Measurements from ENCODE around the gene MYO9A. TPM values are rescaled to one million over a fixed set of nuclear protein-coding genes. Genes with fewer than 3 reads are reported as not detected.
A peak's percentile ranks its signal among the peaks of the same experiment; 100 is the strongest.

The MYO9A gene, protein sequence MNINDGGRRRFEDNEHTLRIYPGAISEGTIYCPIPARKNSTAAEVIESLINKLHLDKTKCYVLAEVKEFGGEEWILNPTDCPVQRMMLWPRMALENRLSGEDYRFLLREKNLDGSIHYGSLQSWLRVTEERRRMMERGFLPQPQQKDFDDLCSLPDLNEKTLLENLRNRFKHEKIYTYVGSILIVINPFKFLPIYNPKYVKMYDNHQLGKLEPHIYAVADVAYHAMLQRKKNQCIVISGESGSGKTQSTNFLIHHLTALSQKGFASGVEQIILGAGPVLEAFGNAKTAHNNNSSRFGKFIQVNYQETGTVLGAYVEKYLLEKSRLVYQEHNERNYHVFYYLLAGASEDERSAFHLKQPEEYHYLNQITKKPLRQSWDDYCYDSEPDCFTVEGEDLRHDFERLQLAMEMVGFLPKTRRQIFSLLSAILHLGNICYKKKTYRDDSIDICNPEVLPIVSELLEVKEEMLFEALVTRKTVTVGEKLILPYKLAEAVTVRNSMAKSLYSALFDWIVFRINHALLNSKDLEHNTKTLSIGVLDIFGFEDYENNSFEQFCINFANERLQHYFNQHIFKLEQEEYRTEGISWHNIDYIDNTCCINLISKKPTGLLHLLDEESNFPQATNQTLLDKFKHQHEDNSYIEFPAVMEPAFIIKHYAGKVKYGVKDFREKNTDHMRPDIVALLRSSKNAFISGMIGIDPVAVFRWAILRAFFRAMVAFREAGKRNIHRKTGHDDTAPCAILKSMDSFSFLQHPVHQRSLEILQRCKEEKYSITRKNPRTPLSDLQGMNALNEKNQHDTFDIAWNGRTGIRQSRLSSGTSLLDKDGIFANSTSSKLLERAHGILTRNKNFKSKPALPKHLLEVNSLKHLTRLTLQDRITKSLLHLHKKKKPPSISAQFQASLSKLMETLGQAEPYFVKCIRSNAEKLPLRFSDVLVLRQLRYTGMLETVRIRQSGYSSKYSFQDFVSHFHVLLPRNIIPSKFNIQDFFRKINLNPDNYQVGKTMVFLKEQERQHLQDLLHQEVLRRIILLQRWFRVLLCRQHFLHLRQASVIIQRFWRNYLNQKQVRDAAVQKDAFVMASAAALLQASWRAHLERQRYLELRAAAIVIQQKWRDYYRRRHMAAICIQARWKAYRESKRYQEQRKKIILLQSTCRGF (N-terminal part only)
- total RNA-seq, result 10 to 100 TPM; 18.6 to 22.2 TPM

DNA sequence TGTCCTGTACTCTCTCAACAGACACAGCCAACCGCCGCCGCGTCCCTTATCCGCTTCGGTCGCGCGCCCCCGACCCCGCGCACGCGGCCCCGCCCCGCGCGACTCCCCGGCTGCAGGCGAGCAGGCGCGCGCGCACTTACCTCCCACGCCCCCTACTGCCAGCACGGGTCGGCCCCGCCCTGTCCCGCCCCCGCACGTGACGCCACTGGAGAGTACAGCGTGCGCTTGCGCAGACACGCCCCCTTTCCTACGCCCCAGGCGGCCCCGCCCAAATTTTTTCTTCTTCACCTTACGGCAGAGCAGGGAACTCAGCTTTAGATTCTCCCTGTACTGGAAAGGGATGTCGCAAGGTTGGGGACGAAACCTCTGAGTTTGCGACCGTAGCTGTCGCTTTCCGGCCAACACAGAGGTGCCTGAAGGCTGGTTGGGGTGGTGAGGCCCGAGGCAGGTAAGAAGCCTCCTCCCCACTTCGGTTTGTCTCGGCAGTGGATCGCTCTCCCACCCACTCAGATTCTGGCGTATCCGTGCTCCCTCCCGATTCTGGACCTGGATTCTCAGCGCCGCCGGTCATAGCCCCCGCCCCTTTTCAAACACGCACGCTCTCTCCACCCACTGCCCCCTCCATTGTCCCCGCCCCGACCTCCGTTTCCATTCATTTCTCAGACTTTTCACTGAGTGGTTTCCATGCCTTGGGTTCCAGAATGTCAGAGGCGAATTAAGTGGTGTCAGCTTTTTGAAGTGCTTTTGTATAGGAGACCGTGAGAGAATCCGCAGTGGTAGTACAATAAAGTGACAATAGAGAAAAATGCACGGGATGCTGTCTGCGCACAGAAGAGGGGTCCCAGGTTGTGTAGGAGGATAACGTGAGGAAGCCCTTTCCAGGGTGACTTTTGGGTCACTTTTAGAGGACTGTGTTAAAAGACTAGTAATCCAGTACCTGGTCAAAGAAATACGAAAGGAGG, at the start of gene MYO9A, which contains the start of gene SENP8:
MYO9A (minus strand) TSS at position 134 of the 962 bp plus-strand sequence. CDS start 71,587 bp downstream, outside the sequence.
SENP8 (plus strand) TSS at position 387 of the 962 bp plus-strand sequence. CDS start 21,221 bp downstream, outside the sequence.
- ChIA-PET POLR2A (interaction anchor here (0.9 to 1.4 kb wide), 3 partner anchors 10 to 159 kb away, joined by 3 to 4 read pairs (median 3); partner anchors contain the start of gene PKM), CTCF (interaction anchor here (1.1 to 1.3 kb wide), 3 partner anchors 36 to 108 kb away, joined by 3 to 6 read pairs (median 3); no protein-coding TSS in a partner anchor)
- H3K4me3 Mint-ChIP-seq, result peak within 1 kb of the TSS; percentile 96
- H3K27me3 Mint-ChIP-seq, result peaks cover 6% of the 10 kb centered on the region
- no peaks in the 10 kb centered on the region for H3K9me3 Mint-ChIP-seq
- peaks cover 5% of the 10 kb centered on the region for H3K36me3 Mint-ChIP-seq (ENCODE audit: low read depth)
- DNase-seq, result peak; percentile 99
- H3K4me1 Mint-ChIP-seq, result peaks cover 30% of the 10 kb centered on the region
- H3K27ac Mint-ChIP-seq, result peak within 1 kb of the TSS; percentile 93

DNA sequence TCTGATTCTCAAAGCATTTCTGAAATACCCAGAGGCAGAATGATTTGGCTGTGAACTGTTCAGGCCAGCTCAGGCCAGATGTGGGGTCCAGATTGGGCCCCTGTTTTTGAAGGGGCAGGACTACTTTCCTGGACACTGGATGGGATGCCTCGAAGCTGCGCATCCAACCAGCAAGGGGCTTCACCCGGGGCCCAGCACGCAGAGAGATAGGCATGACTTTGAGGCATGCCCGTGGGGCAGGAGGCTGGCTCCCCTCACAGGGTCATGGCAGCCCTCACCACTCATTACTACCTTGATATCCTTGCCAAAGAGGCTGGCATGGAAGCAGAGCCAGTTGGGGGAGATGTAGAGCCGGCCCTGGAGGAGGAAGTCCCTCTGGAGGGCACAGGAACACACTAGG, 49.5 kb upstream of the MYO9A start:
- H3K9me3 Mint-ChIP-seq, result no peaks in the 10 kb centered on the region
- no peak overlapping the region for H3K27ac Mint-ChIP-seq
- H3K36me3 Mint-ChIP-seq (ENCODE audit: low read depth), result no peaks in the 10 kb centered on the region
- no peak for DNase-seq
- H3K4me3 Mint-ChIP-seq, result no peak overlapping the region
- POLR2A ChIA-PET, result no interaction called here
- CTCF ChIA-PET, result interaction anchor here (3.5 kb wide), 1 partner anchor 11 kb away, joined by 12 read pairs; no protein-coding TSS in a partner anchor
- peaks cover 15% of the 10 kb centered on the region for H3K4me1 Mint-ChIP-seq
- H3K27me3 Mint-ChIP-seq, result no peaks in the 10 kb centered on the region

DNA sequence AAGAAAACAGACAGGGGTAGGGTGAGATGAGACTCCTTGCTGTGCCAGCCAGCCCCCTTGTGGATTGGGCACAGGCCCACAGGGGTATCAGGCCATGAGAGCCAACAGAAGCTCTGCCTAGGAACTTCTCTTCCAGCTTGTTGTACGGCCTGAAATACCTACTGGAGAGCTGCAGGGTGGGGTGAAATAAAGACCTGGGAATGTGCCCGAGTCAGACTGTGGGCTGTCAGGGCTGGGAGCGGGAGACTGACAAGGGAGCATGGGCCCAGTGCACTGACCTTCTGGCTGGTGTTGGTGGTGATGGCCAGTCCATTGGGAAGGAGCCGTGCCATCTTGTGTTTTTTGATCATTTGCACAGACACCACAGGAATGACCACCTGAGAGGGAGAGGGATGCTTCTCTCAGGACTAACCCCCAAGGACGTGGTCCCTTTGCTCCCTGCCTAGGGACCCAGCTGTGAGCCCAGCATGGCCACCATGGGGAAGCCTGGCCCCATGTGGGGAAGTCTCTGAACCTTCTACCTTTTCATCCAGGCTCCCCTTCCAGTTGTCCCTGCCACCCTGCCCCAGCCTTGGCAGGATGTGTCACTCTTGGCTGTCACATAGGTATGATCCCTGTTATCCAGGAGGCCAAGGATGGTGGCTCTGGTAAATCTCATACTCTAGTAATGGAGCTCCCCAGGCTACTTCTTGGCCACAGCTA, 48.9 kb upstream of the MYO9A start:
- DNase-seq, result no peak
- Mint-ChIP-seq H3K27me3 (no peaks in the 10 kb centered on the region), H3K36me3 (ENCODE audit: low read depth) (no peaks in the 10 kb centered on the region), H3K9me3 (no peaks in the 10 kb centered on the region), H3K4me3 (no peak overlapping the region), H3K4me1 (peaks cover 15% of the 10 kb centered on the region), H3K27ac (no peak overlapping the region)
- ChIA-PET POLR2A (no interaction called here), CTCF (interaction anchor here (3.5 kb wide), 1 partner anchor 11 kb away, joined by 12 read pairs; no protein-coding TSS in a partner anchor)

DNA sequence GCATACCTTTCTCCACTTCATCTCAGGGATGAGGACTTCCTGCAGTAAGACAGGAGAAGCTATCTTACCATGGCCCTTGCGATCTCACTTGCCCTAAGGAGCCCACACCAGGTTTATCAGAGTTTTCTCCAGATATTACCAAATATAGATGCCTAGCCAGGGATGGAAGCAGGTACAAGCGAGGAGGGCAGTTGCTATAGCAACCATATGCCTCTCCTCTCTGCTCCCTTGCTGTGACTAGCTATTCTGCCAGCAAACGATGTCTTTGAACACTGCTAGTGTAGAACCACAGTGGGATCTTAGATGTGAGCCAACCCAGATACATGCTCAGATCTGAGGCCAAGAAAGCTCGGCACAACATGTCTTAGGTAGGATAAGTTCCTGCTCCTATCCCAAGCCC, 45.8 kb upstream of the MYO9A start:
- POLR2A ChIA-PET, result no interaction called here
- no peak for DNase-seq
- H3K36me3 Mint-ChIP-seq (ENCODE audit: low read depth), result no peaks in the 10 kb centered on the region
- peaks cover 9% of the 10 kb centered on the region for H3K4me1 Mint-ChIP-seq
- peaks cover 4% of the 10 kb centered on the region for H3K27me3 Mint-ChIP-seq
- CTCF ChIA-PET, result no interaction called here
- no peaks in the 10 kb centered on the region for H3K9me3 Mint-ChIP-seq
- no peak overlapping the region for H3K27ac Mint-ChIP-seq
- no peak overlapping the region for H3K4me3 Mint-ChIP-seq

DNA sequence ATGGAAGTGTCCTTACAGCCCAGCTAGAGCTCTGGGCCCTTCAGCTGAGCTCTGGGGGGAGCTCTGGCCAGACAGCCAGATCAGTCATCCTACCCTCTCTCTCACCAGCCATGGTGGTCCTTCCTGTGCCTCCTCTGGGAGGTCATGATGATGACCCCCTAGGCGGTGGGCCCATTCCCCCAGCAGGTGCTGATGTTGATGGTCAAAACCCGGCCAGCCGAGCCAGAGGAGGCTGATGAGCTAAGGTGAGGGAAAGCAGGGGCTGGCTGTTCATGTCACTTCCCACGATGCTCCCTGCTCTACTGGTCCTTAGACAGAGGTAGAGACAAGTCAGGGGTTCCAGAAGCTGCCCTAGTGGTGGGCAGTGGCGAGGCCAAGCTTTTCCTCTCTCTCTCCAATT, 44.6 kb upstream of the MYO9A start:
- Mint-ChIP-seq H3K4me1 (no peaks in the 10 kb centered on the region), H3K27ac (no peak overlapping the region), H3K36me3 (ENCODE audit: low read depth) (no peaks in the 10 kb centered on the region), H3K27me3 (peaks cover 4% of the 10 kb centered on the region), H3K4me3 (no peak overlapping the region), H3K9me3 (no peaks in the 10 kb centered on the region)
- CTCF ChIA-PET, result no interaction called here
- POLR2A ChIA-PET, result no interaction called here
- no peak for DNase-seq

DNA sequence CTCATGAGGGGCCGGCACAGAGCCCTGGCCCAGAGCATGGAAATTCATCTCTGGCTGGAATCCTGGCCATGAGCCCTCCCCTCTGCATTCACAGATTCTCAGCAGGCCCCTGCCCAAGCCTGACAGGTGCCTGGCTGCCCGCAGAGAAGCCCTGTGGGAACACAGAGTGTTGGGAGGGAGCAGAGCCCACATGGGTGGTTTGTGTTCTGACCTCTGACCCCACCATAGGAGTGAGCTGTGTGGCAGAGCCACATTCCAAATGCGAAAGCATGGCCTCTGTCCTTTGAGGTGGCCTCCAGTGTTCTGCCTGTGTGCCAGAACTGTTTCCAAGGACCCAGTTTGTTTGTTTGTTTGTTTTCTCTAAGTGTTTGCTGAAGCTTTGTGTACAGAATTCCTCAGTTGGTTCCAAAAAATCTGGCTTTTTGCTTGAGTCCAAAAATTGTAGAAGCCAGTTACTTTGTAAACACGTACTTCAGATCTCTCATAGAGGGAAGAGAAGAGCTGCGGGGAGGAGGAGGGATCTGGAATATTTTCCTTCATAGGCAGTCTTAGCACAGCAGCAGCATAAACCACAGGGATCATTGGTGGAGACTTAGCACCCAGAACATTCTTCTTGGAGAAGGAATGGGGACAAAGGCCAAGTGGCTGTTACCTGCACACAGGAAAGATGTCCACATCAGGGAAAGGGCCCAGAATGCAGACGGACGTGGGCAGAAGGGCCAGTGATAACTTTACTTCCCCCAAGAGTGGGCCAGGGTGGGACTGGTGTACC, 43.6 kb upstream of the MYO9A start:
- ChIA-PET CTCF (no interaction called here), POLR2A (no interaction called here)
- H3K27ac Mint-ChIP-seq, result no peak overlapping the region
- H3K4me3 Mint-ChIP-seq, result no peak overlapping the region
- no peaks in the 10 kb centered on the region for H3K4me1 Mint-ChIP-seq
- no peak for DNase-seq
- no peaks in the 10 kb centered on the region for H3K9me3 Mint-ChIP-seq
- no peaks in the 10 kb centered on the region for H3K36me3 Mint-ChIP-seq (ENCODE audit: low read depth)
- peaks cover 4% of the 10 kb centered on the region for H3K27me3 Mint-ChIP-seq

DNA sequence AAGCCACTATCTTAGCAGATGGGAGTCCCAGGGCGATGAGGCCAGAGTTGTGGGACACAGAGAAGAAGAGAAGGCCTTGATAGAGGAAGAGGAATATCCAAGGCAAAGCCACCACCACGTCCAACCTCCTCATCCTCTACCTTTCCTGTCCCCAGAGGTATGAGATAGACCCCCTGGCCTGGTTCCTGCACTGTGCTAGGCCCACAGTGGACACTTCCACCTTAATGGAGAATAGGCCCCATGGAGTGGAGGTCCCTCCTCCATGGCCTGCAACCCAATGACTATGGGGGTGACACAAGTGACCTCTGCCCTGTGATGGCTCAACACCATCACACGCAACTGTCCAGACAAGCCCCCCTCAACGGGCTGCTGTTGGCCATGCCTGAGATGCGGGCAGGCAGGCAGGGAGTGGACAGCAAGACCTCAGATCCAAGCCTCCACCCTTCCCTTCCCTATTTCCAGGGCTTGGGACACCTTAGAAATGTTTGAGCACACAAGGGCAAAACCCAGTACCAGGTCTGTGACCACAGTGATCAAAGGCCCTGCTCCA, 42.8 kb upstream of the MYO9A start:
- Mint-ChIP-seq H3K27me3 (peaks cover 4% of the 10 kb centered on the region), H3K4me1 (peaks cover 2% of the 10 kb centered on the region), H3K27ac (no peak overlapping the region), H3K36me3 (ENCODE audit: low read depth) (no peaks in the 10 kb centered on the region), H3K9me3 (no peaks in the 10 kb centered on the region), H3K4me3 (no peak overlapping the region)
- POLR2A ChIA-PET, result no interaction called here
- no peak for DNase-seq
- CTCF ChIA-PET, result no interaction called here

DNA sequence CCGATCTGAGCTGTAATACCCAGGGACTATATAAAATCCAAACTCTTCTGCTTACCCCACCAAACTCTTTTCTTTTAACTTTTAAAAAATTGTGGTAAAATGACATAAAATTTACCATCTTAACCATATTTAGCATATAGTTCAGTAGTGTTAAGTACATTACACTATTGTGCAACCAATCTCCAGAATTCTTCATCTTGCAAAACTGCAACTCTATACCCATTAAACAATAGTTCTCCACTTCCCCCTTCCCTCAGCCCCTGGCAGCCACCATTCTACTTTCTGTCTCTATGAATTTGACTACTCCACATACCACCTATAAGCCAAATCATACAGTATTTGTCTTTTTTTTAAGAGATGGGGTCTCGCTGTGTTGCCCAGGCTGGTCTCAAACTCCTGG, 39.0 kb upstream of the MYO9A start:
- H3K27me3 Mint-ChIP-seq, result peaks cover 4% of the 10 kb centered on the region
- H3K4me1 Mint-ChIP-seq, result peaks cover 8% of the 10 kb centered on the region
- ChIA-PET CTCF (interaction anchor here (0.7 to 3.0 kb wide), 12 partner anchors 11 to 417 kb away, joined by 3 to 36 read pairs (median 7); no protein-coding TSS in a partner anchor), POLR2A (no interaction called here)
- no peak overlapping the region for H3K4me3 Mint-ChIP-seq
- DNase-seq, result no peak
- H3K36me3 Mint-ChIP-seq (ENCODE audit: low read depth), result no peaks in the 10 kb centered on the region
- no peaks in the 10 kb centered on the region for H3K9me3 Mint-ChIP-seq
- no peak overlapping the region for H3K27ac Mint-ChIP-seq

DNA sequence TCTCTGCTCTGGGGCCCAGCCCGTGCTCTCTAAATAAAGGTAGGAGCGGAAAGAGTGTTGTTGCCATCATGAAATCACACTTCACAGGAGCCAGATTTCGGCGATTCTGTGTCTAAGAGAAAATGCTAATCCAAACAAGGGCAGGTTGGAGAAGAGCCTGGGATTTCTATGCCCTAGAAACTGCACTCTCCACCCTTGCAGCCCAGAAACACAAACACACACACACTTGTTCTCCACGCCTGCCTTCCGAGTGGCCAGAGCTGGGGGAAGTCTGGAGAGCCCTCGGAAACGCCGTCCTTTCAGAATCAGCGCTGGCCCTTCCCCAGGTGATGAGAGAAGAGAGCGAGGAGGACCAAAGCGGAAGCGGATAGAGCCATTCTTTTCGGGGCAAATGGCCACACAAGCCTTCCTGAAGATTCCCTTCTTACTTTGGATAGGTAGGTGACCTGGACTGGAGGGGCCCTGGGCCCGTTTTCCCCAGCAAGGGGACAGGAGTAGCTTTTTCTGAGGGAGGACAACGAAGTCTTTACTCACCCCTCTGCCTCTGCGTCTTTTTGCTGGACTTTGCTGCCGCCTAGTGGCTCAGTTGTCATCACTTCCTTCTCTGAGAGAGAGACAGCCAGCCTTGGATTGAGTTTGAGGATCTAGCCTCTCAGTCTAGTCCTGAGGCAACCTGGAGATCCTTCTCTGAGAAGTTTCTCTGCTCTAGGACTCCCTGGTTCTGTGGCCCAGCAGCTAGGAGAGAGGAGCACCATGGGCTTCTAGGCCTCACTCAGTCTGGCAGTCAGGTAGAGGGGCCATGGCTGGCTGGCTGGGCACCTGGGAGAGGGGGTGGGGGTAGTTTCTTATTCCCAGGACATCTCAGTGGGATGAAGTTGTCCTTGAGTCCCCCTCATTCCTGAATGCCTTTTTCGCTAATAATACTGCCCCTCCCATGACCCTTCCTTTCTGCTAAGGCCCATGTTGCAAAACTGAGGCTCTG, 38.0 kb upstream of the MYO9A start:
- Mint-ChIP-seq H3K27ac (no peak overlapping the region), H3K4me3 (peak overlapping the region; percentile 61), H3K4me1 (peaks cover 8% of the 10 kb centered on the region), H3K36me3 (ENCODE audit: low read depth) (no peaks in the 10 kb centered on the region), H3K9me3 (no peaks in the 10 kb centered on the region), H3K27me3 (peaks cover 4% of the 10 kb centered on the region)
- CTCF ChIA-PET, result interaction anchor here (0.5 to 3.0 kb wide), 16 partner anchors 9 to 562 kb away, joined by 3 to 36 read pairs (median 4); no protein-coding TSS in a partner anchor
- POLR2A ChIA-PET, result no interaction called here
- DNase-seq, result peak; percentile 86

All from activated CD4-positive, alpha-beta memory T cell treated with anti-CD3 and anti-CD28 coated beads, Interleukin-2, amount 10 ng/mL, durations not matched to agents 7 days and 5 days (primary cell).